Measurements from ENCODE around the gene TRIM5. TPM values are rescaled to one million over a fixed set of nuclear protein-coding genes. Genes with fewer than 3 reads are reported as not detected.

Gene TRIM5
- polyA plus RNA-seq, 1 donor (not counting 4 experiments of a cell fraction or from before 2014, with no cell fraction given): 34.6 TPM

DNA sequence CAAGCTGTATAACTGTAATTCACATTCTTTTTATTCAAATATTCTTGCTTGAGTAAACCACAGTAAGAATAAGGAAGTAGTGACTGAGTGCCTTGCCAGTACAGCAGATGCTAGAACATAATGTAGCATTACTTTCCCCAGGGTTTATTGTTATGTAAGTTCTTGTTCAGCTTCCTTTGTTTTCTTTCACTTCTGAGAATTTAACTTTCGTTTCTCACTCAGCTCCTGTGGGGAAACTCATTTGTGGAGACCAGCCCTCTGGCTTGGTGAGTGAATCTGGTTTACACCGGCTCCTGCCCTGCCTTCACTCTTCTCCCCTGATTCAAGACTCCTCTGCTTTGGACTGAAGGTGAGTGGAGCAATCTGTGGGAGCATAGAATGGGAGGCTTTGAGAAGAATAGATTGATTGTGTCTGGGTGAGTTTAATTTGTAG lies 4.7 kb upstream of the TRIM5 start, which contains the start of gene TRIM22:
TSS of gene TRIM22 (plus strand) at position 240 of the 433 bp plus-strand sequence. CDS start 6,443 bp downstream, outside the sequence.
- Histone ChIP-seq H3K9ac (ENCODE audit: control insufficient read depth, extremely low read depth, insufficient read depth, low read length) (peak within 1 kb of the TSS; percentile 76), H2AFZ (ENCODE audit: control insufficient read depth, low read length) (peak within 1 kb of the TSS; percentile 81)
- no peak for DNase-seq (ENCODE audit: low read depth, low spot score)

DNA sequence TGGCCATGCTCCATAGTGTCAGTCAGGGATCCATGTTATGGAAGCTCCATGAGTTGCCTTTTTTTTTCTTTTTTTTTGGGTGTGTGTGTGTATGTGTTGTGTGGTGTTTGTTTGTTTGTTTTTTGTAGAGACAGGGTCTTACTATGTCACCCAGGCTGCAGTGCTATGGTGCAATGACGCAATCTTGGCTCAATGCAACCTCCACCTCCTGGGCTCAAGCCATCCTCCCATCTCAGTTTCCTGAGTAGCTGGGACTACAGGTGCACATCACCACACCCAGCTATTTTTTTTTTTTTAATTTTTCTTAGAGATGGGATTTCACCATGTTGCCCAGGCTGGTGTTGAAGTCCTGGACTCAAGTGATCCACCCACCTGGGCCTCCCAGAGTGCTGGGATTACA lies 3.6 kb upstream of the TRIM5 start:
- DNase-seq (ENCODE audit: low read depth, low spot score): no peak
- Histone ChIP-seq H3K4me3 (ENCODE audit: control insufficient read depth in 2 of 3, extremely low read depth in 1 of 3, insufficient read depth in 2 of 3, low read depth in 1 of 3, low read length in 3 of 3) (no peak overlapping the region), H3K27ac (ENCODE audit: control insufficient read depth, insufficient read depth, low read length) (no peak overlapping the region), H3K36me3 (ENCODE audit: control insufficient read depth in 2 of 2, extremely low read depth in 1 of 2, insufficient read depth in 2 of 2, low read length in 2 of 2) (no peaks in the 10 kb centered on the region), H2AFZ (ENCODE audit: control insufficient read depth, low read length) (no peak overlapping the region), H3K9ac (ENCODE audit: control insufficient read depth, extremely low read depth, insufficient read depth, low read length) (no peak overlapping the region), H3K9me3 (ENCODE audit: control insufficient read depth, low read depth, low read length) (no peaks in the 10 kb centered on the region), H3K27me3 (ENCODE audit: control insufficient read depth, extremely low read depth, insufficient read depth, low read length) (no peaks in the 10 kb centered on the region), H3K4me2 (ENCODE audit: control insufficient read depth, extremely low read depth, insufficient read depth, low read depth, low read length) (no peak overlapping the region), H3K79me2 (ENCODE audit: control insufficient read depth, insufficient read depth, low read length) (peaks cover 16% of the 10 kb centered on the region), H3K9me1 (ENCODE audit: control insufficient read depth, extremely low read depth, insufficient read depth, low read length) (no peaks in the 10 kb centered on the region), H4K20me1 (ENCODE audit: control insufficient read depth, extremely low read depth, insufficient read depth, low read length) (no peaks in the 10 kb centered on the region), H3K4me1 (ENCODE audit: control insufficient read depth, extremely low read depth, insufficient read depth, low read length) (peaks cover 16% of the 10 kb centered on the region)
- FAIRE-seq: no peak
- TF ChIP-seq EZH2 (IDR thresholded peaks at IDR 0.05; ENCODE audit: low read length): no peak
- no peak for TF ChIP-seq CTCF (optimal IDR thresholded peaks at IDR 0.05 in 1 of 3, IDR thresholded peaks at IDR 0.05 in 1 of 3, conservative IDR thresholded peaks at IDR 0.05 in 1 of 3; ENCODE audit: extremely low read depth in 1 of 3, insufficient read depth in 2 of 3, low read length in 3 of 3)
- dilution Hi-C loops (cut with MboI; ENCODE audit: extremely low pct_ligation_motif_present, low sequenced_read_pairs): no loop called here

More for the DNA sequence above, 4.7 kb upstream of the TRIM5 start, which contains the start of gene TRIM22:
- H3K79me2 ChIP-seq (ENCODE audit: control insufficient read depth, insufficient read depth, low read length): peaks cover 9% of the 10 kb centered on the region
- FAIRE-seq: peak; percentile 29
- H3K4me2 ChIP-seq (ENCODE audit: control insufficient read depth, extremely low read depth, insufficient read depth, low read depth, low read length): peak within 1 kb of the TSS; percentile 94
- H3K27ac ChIP-seq (ENCODE audit: control insufficient read depth, insufficient read depth, low read length): peak within 1 kb of the TSS; percentile 71
- dilution Hi-C loops (cut with MboI; ENCODE audit: extremely low pct_ligation_motif_present, low sequenced_read_pairs): no loop called here
- H3K4me1 ChIP-seq (ENCODE audit: control insufficient read depth, extremely low read depth, insufficient read depth, low read length): peaks cover 13% of the 10 kb centered on the region
- H3K9me1 ChIP-seq (ENCODE audit: control insufficient read depth, extremely low read depth, insufficient read depth, low read length): no peaks in the 10 kb centered on the region
- H3K9me3 ChIP-seq (ENCODE audit: control insufficient read depth, low read depth, low read length): no peaks in the 10 kb centered on the region
- TF ChIP-seq CTCF (optimal IDR thresholded peaks at IDR 0.05 in 1 of 3, IDR thresholded peaks at IDR 0.05 in 1 of 3, conservative IDR thresholded peaks at IDR 0.05 in 1 of 3; ENCODE audit: extremely low read depth in 1 of 3, insufficient read depth in 2 of 3, low read length in 3 of 3) (no peak), EZH2 (IDR thresholded peaks at IDR 0.05; ENCODE audit: low read length) (no peak)
- no peaks in the 10 kb centered on the region for H4K20me1 ChIP-seq (ENCODE audit: control insufficient read depth, extremely low read depth, insufficient read depth, low read length)
- H3K36me3 ChIP-seq (ENCODE audit: control insufficient read depth in 2 of 2, extremely low read depth in 1 of 2, insufficient read depth in 2 of 2, low read length in 2 of 2): no peaks in the 10 kb centered on the region
- peak within 1 kb of the TSS; percentile 43 to 82 (median 70) for H3K4me3 ChIP-seq (ENCODE audit: control insufficient read depth in 2 of 3, extremely low read depth in 1 of 3, insufficient read depth in 2 of 3, low read depth in 1 of 3, low read length in 3 of 3)
- no peaks in the 10 kb centered on the region for H3K27me3 ChIP-seq (ENCODE audit: control insufficient read depth, extremely low read depth, insufficient read depth, low read length)

All from keratinocyte (primary cell).